DND-41 (cell line): ENCODE data around the gene SCNN1A.

Experiments
- ATAC-seq: fragments of 200-7000 bp; cut with Tn5 transposase; 3 replicates; pipeline ENCODE4 v1.9.1; 2021; ENCODE audit warnings: low read depth; ENCODE audit not compliant: insufficient read depth
- DNase-seq: peaks from one replicate; pipeline ENCODE4 v3.0.0-alpha.2; 2020
- H2AFZ ChIP-seq: 2 replicates; pipeline ENCODE4 v1.6.0; 2012; ENCODE audit warnings: low read depth, low read length
- H3K27ac ChIP-seq: 2 replicates; pipeline ENCODE4 v1.5.1; 2012; ENCODE audit warnings: low read length, inconsistent platforms
- H3K27me3 ChIP-seq: fragments of 200-600 bp; sonication (generic); 2 replicates; pipeline ENCODE4 v1.6.0; 2012; ENCODE audit warnings: low read length, mild to moderate bottlenecking, inconsistent platforms; ENCODE audit not compliant: insufficient read depth, poor library complexity
- H3K36me3 ChIP-seq: 2 replicates; pipeline ENCODE4 v1.5.1; 2012; ENCODE audit warnings: low read length, inconsistent platforms; ENCODE audit not compliant: insufficient read depth
- H3K4me1 ChIP-seq: 2 replicates; pipeline ENCODE4 v1.5.1; 2012; ENCODE audit warnings: mild to moderate bottlenecking, low read length; ENCODE audit not compliant: insufficient read depth
- H3K4me2 ChIP-seq: 2 replicates; pipeline ENCODE4 v1.6.0; 2012; ENCODE audit warnings: mild to moderate bottlenecking, moderate library complexity, low read length, inconsistent platforms; ENCODE audit not compliant: insufficient read depth
- H3K4me3 ChIP-seq, 2 experiments: fragments of 200-600 bp in 1 of 2; shearing (Covaris generic) in 1 of 2; 2 replicates each; pipeline ENCODE4 v1.5.1; 2012 to 2016; ENCODE audit warnings: inconsistent platforms in 2 of 2, low read length in 2 of 2, mild to moderate bottlenecking in 2 of 2, low read depth in 1 of 2, moderate library complexity in 1 of 2
- H3K79me2 ChIP-seq: 2 replicates; pipeline ENCODE4 v1.6.0; 2012; ENCODE audit warnings: low read length, inconsistent platforms; ENCODE audit not compliant: insufficient read depth
- H3K9ac ChIP-seq: 2 replicates; pipeline ENCODE4 v1.6.0; 2012; ENCODE audit warnings: low read depth, mild to moderate bottlenecking, inconsistent platforms, low read length, moderate library complexity
- H3K9me3 ChIP-seq: 2 replicates; pipeline ENCODE4 v1.5.1; 2012; ENCODE audit warnings: low read length, moderate library complexity, mild to moderate bottlenecking, inconsistent platforms; ENCODE audit not compliant: insufficient read depth, severe bottlenecking
- H4K20me1 ChIP-seq: 2 replicates; pipeline ENCODE4 v1.6.0; 2012; ENCODE audit warnings: low read length; ENCODE audit not compliant: insufficient read depth
- CTCF ChIP-seq: IDR thresholded peaks from 2 replicates; pipeline ENCODE4 v1.5.1; 2012; ENCODE audit warnings: borderline replicate concordance, low read length, moderate library complexity, mild to moderate bottlenecking; ENCODE audit not compliant: poor library complexity, severe bottlenecking; ENCODE audit errors: extremely low read depth
- EZH2 ChIP-seq: IDR thresholded peaks from 3 replicates; pipeline ENCODE4 v1.6.1; 2012; ENCODE audit warnings: borderline replicate concordance, low read depth, mild to moderate bottlenecking, moderate library complexity, low read length, inconsistent platforms; ENCODE audit not compliant: severe bottlenecking

SCNN1A gene

GRCh38 chr12:6347367-6348338 lies 27.7 kb downstream of the SCNN1A start:
- no peaks in the 10 kb centered on the region for H3K27me3 ChIP-seq
- H3K79me2 ChIP-seq = no peaks in the 10 kb centered on the region
- peaks cover 12% of the 10 kb centered on the region for H3K4me1 ChIP-seq
- H2AFZ ChIP-seq = no peak overlapping the region
- H3K4me2 ChIP-seq = no peak overlapping the region
- peak; percentile 53 for DNase-seq
- no peaks in the 10 kb centered on the region for H3K36me3 ChIP-seq
- peak; percentile 81 for ATAC-seq
- no peak for TF ChIP-seq EZH2
- TF ChIP-seq CTCF = no peak
- no peaks in the 10 kb centered on the region for H4K20me1 ChIP-seq
- H3K9me3 ChIP-seq = no peaks in the 10 kb centered on the region
- no peak overlapping the region for H3K27ac ChIP-seq
- H3K9ac ChIP-seq = no peak overlapping the region
- no peak overlapping the region for H3K4me3 ChIP-seq

DNA sequence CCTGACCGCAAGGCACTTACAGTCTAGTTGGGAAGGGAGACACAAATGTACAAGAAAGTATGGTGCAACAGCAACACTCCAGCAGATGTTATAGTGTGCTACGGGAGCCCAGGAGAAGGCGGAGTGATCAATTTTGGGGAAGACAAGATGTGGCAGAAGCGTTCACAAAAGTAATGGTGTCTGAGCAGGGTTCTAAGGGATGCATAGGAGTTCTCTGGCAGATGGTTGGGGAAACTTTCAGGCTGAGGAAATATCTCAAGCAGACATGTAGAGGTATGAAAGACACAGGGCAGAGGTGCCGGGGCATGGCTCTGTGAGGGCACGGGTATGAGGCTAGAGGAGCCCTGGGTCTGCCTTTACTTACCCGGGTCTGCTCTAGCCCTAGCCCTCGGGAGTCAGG lies 28.4 kb downstream of the SCNN1A start:
- H3K4me2 ChIP-seq = no peak overlapping the region
- no peak overlapping the region for H3K27ac ChIP-seq
- peaks cover 20% of the 10 kb centered on the region for H3K4me1 ChIP-seq
- DNase-seq = no peak
- no peak overlapping the region for H3K4me3 ChIP-seq
- H2AFZ ChIP-seq = no peak overlapping the region
- H4K20me1 ChIP-seq = no peaks in the 10 kb centered on the region
- H3K9ac ChIP-seq = no peak overlapping the region
- no peaks in the 10 kb centered on the region for H3K9me3 ChIP-seq
- no peaks in the 10 kb centered on the region for H3K27me3 ChIP-seq
- H3K79me2 ChIP-seq = peaks cover 6% of the 10 kb centered on the region
- no peak for ATAC-seq
- no peak for TF ChIP-seq EZH2
- no peak for TF ChIP-seq CTCF
- H3K36me3 ChIP-seq = no peaks in the 10 kb centered on the region

DNA sequence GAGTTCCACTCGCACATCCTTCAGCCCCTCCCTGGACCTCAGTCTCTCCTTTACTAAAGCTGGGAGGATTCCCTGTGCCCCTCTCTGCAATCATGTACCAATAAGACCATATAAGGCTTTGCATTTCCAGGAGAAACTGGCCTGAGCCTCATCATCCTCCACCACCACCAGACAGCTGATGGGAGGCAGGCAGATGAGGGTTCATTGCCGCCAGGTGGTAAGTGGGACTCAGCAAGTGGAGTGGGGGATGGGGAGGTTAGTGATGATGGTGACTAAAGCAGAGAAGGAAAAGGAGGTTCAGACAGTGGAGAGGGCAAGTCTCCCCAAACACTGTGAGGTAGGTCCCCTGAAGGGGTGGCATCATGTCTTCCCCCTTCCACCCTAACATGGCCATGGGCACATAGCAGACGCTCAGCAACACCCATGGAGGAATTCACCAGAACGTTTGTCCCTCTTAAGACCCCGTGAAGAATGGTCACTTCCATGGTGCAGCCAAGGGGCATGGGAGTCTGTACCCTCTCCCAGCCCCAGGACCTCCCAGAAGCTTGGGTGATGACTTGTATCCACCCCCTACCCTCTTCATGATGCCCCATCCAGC lies 29.0 kb downstream of the SCNN1A start:
- Histone ChIP-seq H3K9me3 (no peaks in the 10 kb centered on the region), H3K79me2 (peaks cover 12% of the 10 kb centered on the region), H3K36me3 (peaks cover 5% of the 10 kb centered on the region; the same call in 1 of the 2 replicates), H3K4me2 (no peak overlapping the region), H4K20me1 (no peaks in the 10 kb centered on the region), H3K4me3 (no peak overlapping the region), H3K4me1 (peaks cover 20% of the 10 kb centered on the region), H3K9ac (no peak overlapping the region), H3K27ac (no peak overlapping the region), H2AFZ (no peak overlapping the region), H3K27me3 (no peaks in the 10 kb centered on the region)
- no peak for ATAC-seq
- TF ChIP-seq CTCF = no peak
- TF ChIP-seq EZH2 = no peak
- no peak for DNase-seq
